ENCODE data around the gene PRSS57. TPM values are rescaled to one million over a fixed set of nuclear protein-coding genes. Genes with fewer than 3 reads are reported as not detected.

The PRSS57 gene
- total and polyA plus RNA-seq, 2 of the 8 experiments (the other 6 are each of a cell fraction or from before 2014, with no cell fraction given) = not detected

GRCh38 chr19:677201-677600 lies 18.1 kb downstream of the PRSS57 start (continued):
- TF ChIP-seq, protein P1, sequence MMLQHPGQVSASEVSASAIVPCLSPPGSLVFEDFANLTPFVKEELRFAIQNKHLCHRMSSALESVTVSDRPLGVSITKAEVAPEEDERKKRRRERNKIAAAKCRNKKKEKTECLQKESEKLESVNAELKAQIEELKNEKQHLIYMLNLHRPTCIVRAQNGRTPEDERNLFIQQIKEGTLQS (IDR thresholded peaks at IDR 0.05; ENCODE audit: insufficient read depth, low read depth, low read length) = no peak
- TF ChIP-seq SIN3A (conservative IDR thresholded peaks at IDR 0.05 in 1 of 2, IDR thresholded peaks at IDR 0.05 in 1 of 2; ENCODE audit: low read depth in 1 of 2, low read length in 2 of 2) = no peak
- TF ChIP-seq KDM5A (IDR thresholded peaks at IDR 0.05; ENCODE audit: low read length) = no peak
- TF ChIP-seq EP300 (IDR thresholded peaks at IDR 0.05; ENCODE audit: borderline replicate concordance in 1 of 2, low read depth in 2 of 2, low read length in 2 of 2) = no peak

Data from H1 (cell line).